Peyer's patch (tissue), 4 donors: ENCODE measurements around the gene SRGAP2C. TPM values are rescaled to one million over a fixed set of nuclear protein-coding genes. Genes with fewer than 3 reads are reported as not detected.
"Not testable (repeated sequence)": the region's sequence is repeated elsewhere in the genome, so short reads cannot be mapped to it uniquely, and the experiment has no call there.

Experiments used
- DNase-seq, 3 donors: peaks; one replicate each; pipeline ENCODE4 v3.0.0-alpha.2; 2017 to 2019
- H3K27ac ChIP-seq, 4 donors: fragments of 200-600 bp; sonication (generic); one replicate each; pipeline ENCODE4 v1.5.1; 2016 to 2019
- H3K27me3 ChIP-seq, 2 donors: fragments of 200-600 bp; sonication (generic); one replicate each; pipeline ENCODE4 v1.5.1; 2019
- H3K36me3 ChIP-seq, 3 donors: fragments of 200-600 bp; sonication (generic); one replicate each; pipeline ENCODE4 v1.5.1; 2016 to 2019
- H3K4me1 ChIP-seq, 4 donors: fragments of 200-600 bp; sonication (generic); one replicate each; pipeline ENCODE4 v1.5.1; 2016 to 2019
- H3K4me3 ChIP-seq, 4 donors: fragments of 200-600 bp; sonication (generic); 1 replicate in 3 of 4; 2 replicates in 1 of 4; pipeline ENCODE4 v1.5.1; 2016 to 2019; ENCODE audit warnings: mild to moderate bottlenecking in 1 of 4
- H3K9me3 ChIP-seq, 4 donors: fragments of 200-600 bp; sonication (generic); one replicate each; pipeline ENCODE4 v1.5.1; 2016 to 2019; ENCODE audit warnings: mild to moderate bottlenecking in 1 of 4
- POLR2A ChIP-seq, 2 donors: fragments of 450-650 bp; IDR thresholded peaks; one replicate each; pipeline ENCODE4 v1.5.1; 2017; ENCODE audit warnings: antibody characterized with exemption in 2 of 2, mild to moderate bottlenecking in 2 of 2, moderate library complexity in 2 of 2
- total RNA-seq, 4 donors: library from RNA; depleted of rRNA; stranded (reverse); fragments of >200 nt; gene quantifications; one replicate each; pipeline ENCODE4 v1.1.0, GENCODE V29; 2016
- TF ChIP-seq, protein P1 (sequence below), 6 experiments: fragments of 450-650 bp in 4 of 6; fragments of 200-600 bp in 2 of 6; sonication (generic) in 1 of 6; IDR thresholded peaks; one replicate each; pipeline ENCODE4 v1.5.1; 2017 to 2019; ENCODE audit warnings: antibody characterized with exemption in 6 of 6, mild to moderate bottlenecking in 3 of 6, moderate library complexity in 1 of 6

Gene SRGAP2C
- total RNA-seq, 4 donors from 2014 or later, result 5.3 to 21.5 (median 8.6) TPM

DNA sequence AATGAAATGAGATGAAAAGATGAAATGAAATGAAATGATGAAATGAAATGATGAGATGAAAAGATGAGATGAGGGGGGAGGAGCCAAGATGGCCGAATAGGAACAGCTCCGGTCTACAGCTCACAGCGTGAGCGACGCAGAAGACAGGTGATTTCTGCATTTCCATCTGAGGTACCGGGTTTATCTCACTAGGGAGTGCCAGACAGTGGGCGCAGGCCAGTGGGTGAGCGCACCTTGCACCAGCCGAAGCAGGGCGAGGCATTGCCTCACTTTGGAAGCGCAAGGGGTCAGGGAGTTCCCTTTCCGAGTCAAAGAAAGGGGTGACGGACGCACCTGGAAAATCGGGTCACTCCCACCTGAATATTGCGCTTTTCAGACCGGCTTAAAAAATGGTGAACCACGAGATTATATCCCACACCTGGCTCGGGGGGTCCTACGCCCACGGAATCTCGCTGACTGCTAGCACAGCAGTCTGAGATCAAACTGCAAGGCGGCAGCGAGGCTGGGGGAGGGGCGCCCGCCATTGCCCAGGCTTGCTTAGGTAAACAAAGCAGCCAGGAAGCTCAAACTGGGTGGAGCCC is 216.7 kb downstream of the SRGAP2C start:
- not testable (repeated sequence) for H3K36me3 ChIP-seq, H3K27me3 ChIP-seq, H3K4me1 ChIP-seq, H3K9me3 ChIP-seq, H3K27ac ChIP-seq
- H3K4me3 ChIP-seq, result peak overlapping the region; percentile 6 to 19 (median 12)
- peak in 1 of 3 donors; percentile 15 for DNase-seq

- H3K36me3 ChIP-seq, H3K4me3 ChIP-seq, H3K4me1 ChIP-seq, H3K9me3 ChIP-seq, H3K27ac ChIP-seq, H3K27me3 ChIP-seq, DNase-seq: not testable (repeated sequence)
Measured at GRCh38 chr1:121403254-121403653, 218.5 kb downstream of the SRGAP2C start.

GRCh38 chr1:121408354-121408753 is 223.6 kb downstream of the SRGAP2C start:
- TF ChIP-seq, protein P1, sequence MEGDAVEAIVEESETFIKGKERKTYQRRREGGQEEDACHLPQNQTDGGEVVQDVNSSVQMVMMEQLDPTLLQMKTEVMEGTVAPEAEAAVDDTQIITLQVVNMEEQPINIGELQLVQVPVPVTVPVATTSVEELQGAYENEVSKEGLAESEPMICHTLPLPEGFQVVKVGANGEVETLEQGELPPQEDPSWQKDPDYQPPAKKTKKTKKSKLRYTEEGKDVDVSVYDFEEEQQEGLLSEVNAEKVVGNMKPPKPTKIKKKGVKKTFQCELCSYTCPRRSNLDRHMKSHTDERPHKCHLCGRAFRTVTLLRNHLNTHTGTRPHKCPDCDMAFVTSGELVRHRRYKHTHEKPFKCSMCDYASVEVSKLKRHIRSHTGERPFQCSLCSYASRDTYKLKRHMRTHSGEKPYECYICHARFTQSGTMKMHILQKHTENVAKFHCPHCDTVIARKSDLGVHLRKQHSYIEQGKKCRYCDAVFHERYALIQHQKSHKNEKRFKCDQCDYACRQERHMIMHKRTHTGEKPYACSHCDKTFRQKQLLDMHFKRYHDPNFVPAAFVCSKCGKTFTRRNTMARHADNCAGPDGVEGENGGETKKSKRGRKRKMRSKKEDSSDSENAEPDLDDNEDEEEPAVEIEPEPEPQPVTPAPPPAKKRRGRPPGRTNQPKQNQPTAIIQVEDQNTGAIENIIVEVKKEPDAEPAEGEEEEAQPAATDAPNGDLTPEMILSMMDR (IDR thresholded peaks at IDR 0.05), result no peak
- TF ChIP-seq POLR2A (IDR thresholded peaks at IDR 0.05), result no peak

GRCh38 chr1:121413821-121414220 is 229.0 kb downstream of the SRGAP2C start:
- DNase-seq, result no peak
- no peak overlapping the region for H3K4me3 ChIP-seq
- no peaks in the 10 kb centered on the region for H3K4me1 ChIP-seq
- TF ChIP-seq, protein P1 (IDR thresholded peaks at IDR 0.05), result no peak
- no peak for TF ChIP-seq POLR2A (IDR thresholded peaks at IDR 0.05)
- H3K27ac ChIP-seq, result no peak overlapping the region
- no peaks in the 10 kb centered on the region for H3K36me3 ChIP-seq
- H3K9me3 ChIP-seq, result no peaks in the 10 kb centered on the region
- no peaks in the 10 kb centered on the region for H3K27me3 ChIP-seq

More at GRCh38 chr1:121408354-121408753, 223.6 kb downstream of the SRGAP2C start:
- no peak for DNase-seq
- Histone ChIP-seq H3K9me3 (no peaks in the 10 kb centered on the region), H3K27me3 (no peaks in the 10 kb centered on the region), H3K27ac (no peak overlapping the region), H3K4me3 (no peak overlapping the region), H3K36me3 (no peaks in the 10 kb centered on the region), H3K4me1 (no peaks in the 10 kb centered on the region)

DNA sequence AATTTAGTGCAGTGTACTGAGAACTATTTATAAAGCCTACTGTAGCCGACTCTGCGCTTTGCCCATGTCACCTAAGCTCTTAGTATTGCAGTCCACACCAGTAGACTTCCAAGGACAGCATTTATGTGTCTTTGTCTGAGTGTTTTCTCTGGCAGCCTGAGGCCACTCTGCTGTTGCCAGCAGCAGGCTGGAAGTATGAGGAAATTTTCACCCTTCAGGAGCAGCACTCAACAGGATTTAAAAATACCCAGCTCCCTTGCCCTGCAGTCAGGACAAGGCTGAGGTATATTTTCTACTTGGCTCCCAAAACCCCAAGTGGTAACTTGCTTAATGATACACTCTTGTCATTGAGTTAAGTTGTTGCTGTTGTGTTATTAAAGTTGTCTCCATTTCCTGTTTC is 230.1 kb downstream of the SRGAP2C start:
- Histone ChIP-seq H3K9me3 (no peaks in the 10 kb centered on the region), H3K36me3 (no peaks in the 10 kb centered on the region), H3K4me1 (no peaks in the 10 kb centered on the region), H3K27me3 (no peaks in the 10 kb centered on the region), H3K4me3 (no peak overlapping the region), H3K27ac (no peak overlapping the region)
- no peak for DNase-seq
- no peak for TF ChIP-seq POLR2A (IDR thresholded peaks at IDR 0.05)
- TF ChIP-seq, protein P1 (IDR thresholded peaks at IDR 0.05), result no peak

- Histone ChIP-seq H3K27ac (no peak overlapping the region), H3K4me3 (no peak overlapping the region), H3K27me3 (no peaks in the 10 kb centered on the region), H3K9me3 (no peaks in the 10 kb centered on the region), H3K36me3 (no peaks in the 10 kb centered on the region), H3K4me1 (no peaks in the 10 kb centered on the region)
- no peak for DNase-seq
- no peak for TF ChIP-seq POLR2A (IDR thresholded peaks at IDR 0.05)
- TF ChIP-seq, protein P1 (IDR thresholded peaks at IDR 0.05), result no peak
Measured at GRCh38 chr1:121417325-121417923, 232.6 kb downstream of the SRGAP2C start.
